GM23338 (cell line): ENCODE measurements around the gene ZNF778.

Source experiments
- CREB1 ChIP-seq: fragments of 250-450 bp; sonication (Bioruptor Pico); IDR thresholded peaks from 2 replicates; pipeline ENCODE4 v1.5.0; 2020; ENCODE audit warnings: low read depth, mild to moderate bottlenecking, moderate library complexity
- CTCF ChIP-seq, 2 experiments: fragments of 200-600 bp in 1 of 2; sonication (generic) in 1 of 2; conservative IDR thresholded peaks; 2 replicates each; pipeline versions ENCODE4 v1.5.1 to v1.6.1; 2016 to 2017; ENCODE audit warnings: antibody characterized with exemption in 2 of 2, low read depth in 2 of 2, mild to moderate bottlenecking in 2 of 2, moderate library complexity in 1 of 2
- EZH2 ChIP-seq: fragments of 200-600 bp; sonication (generic); IDR thresholded peaks from one replicate; pipeline ENCODE4 v1.8.0; 2017; ENCODE audit warnings: antibody characterized with exemption, mild to moderate bottlenecking, low read depth; ENCODE audit not compliant: unreplicated experiment
- EZH2phosphoT487 ChIP-seq: fragments of 200-600 bp; sonication (generic); IDR thresholded peaks from one replicate; pipeline ENCODE4 v1.8.1; 2018; ENCODE audit warnings: antibody characterized with exemption; ENCODE audit not compliant: unreplicated experiment
- JUNB ChIP-seq: IDR thresholded peaks from one replicate; pipeline ENCODE4 v1.6.1; 2016; ENCODE audit warnings: antibody characterized with exemption; ENCODE audit not compliant: unreplicated experiment
- POLR2AphosphoS5 ChIP-seq: IDR thresholded peaks from 2 replicates; pipeline ENCODE4 v1.6.1; 2016; ENCODE audit warnings: antibody characterized with exemption, low read depth
- REST ChIP-seq: IDR thresholded peaks from one replicate; pipeline ENCODE4 v1.6.1; 2018; ENCODE audit warnings: antibody characterized with exemption; ENCODE audit not compliant: unreplicated experiment
- STAT1 ChIP-seq: IDR thresholded peaks from one replicate; pipeline ENCODE4 v1.6.1; 2016; ENCODE audit warnings: antibody characterized with exemption; ENCODE audit not compliant: unreplicated experiment
- ZNF114 ChIP-seq: fragments of 250-450 bp; sonication (Bioruptor Pico); IDR thresholded peaks from 2 replicates; pipeline ENCODE4 v1.5.0; 2020; ENCODE audit warnings: mild to moderate bottlenecking, moderate library complexity
- ZNF331 ChIP-seq: fragments of 250-450 bp; sonication (Bioruptor Pico); IDR thresholded peaks from 2 replicates; pipeline ENCODE4 v1.5.0; 2020; ENCODE audit warnings: low read depth, mild to moderate bottlenecking, moderate library complexity

- TF ChIP-seq CTCF (conservative IDR thresholded peaks at IDR 0.05; ENCODE audit: low read depth in 2 of 2): no peak
- no peak for TF ChIP-seq POLR2AphosphoS5
- no peak for TF ChIP-seq EZH2
- no peak for TF ChIP-seq CREB1 (CRISPR knock-in tag)
- no peak for TF ChIP-seq JUNB
- TF ChIP-seq REST: no peak
- no peak for TF ChIP-seq EZH2phosphoT487
- TF ChIP-seq ZNF331: no peak
- TF ChIP-seq ZNF114 (CRISPR knock-in tag): no peak
- no peak for TF ChIP-seq STAT1
Measured at GRCh38 chr16:89253548-89254287, 36.2 kb downstream of the ZNF778 start.
